CD4-positive, alpha-beta T cell (primary cell): Measurements from ENCODE around the gene CDH2. TPM values are rescaled to one million over a fixed set of nuclear protein-coding genes. Genes with fewer than 3 reads are reported as not detected.

Experiments
- ATAC-seq: fragments of 200-7000 bp; cut with Tn5 transposase; one replicate; pipeline ENCODE4 v1.10.0; 2022; ENCODE audit warnings: mild to moderate bottlenecking; ENCODE audit not compliant: poor library complexity
- CTCF ChIA-PET: fragments of 350-600 bp; sonication (Branson Sonifier 250); formaldehyde crosslinking; loops from one replicate; lab custom pipeline; 2021; ENCODE audit warnings: antibody characterized with exemption, inconsistent platforms; lab: Charles Lee
- POLR2A ChIA-PET: fragments of 350-600 bp; sonication (Branson Sonifier 250); formaldehyde crosslinking; loops from one replicate; lab custom pipeline; 2021; ENCODE audit warnings: antibody characterized with exemption, inconsistent platforms; lab: Charles Lee
- DNase-seq, 14 experiments: peaks; one replicate each; pipeline ENCODE4 v3.0.0-alpha.2; 2013 to 2020; ENCODE audit warnings: mixed read lengths in 2 of 14
- H3K27ac ChIP-seq, 2 donors: one replicate each; pipeline versions ENCODE4 v1.5.1 to v1.7.0; 2013; ENCODE audit warnings: low read length in 2 of 2, low read depth in 1 of 2, mild to moderate bottlenecking in 1 of 2
- H3K27me3 ChIP-seq, 2 experiments: 1 replicate in 1 of 2; 2 replicates in 1 of 2; pipeline versions ENCODE4 v1.6.1 to v1.7.0; 2013; ENCODE audit warnings: low read length in 2 of 2, control low read depth in 1 of 2, mild to moderate bottlenecking in 1 of 2, moderate library complexity in 1 of 2; ENCODE audit not compliant: insufficient read depth in 2 of 2, control insufficient read depth in 1 of 2
- H3K36me3 ChIP-seq: one replicate; pipeline ENCODE4 v1.6.1; 2013; ENCODE audit warnings: low read length, control low read depth; ENCODE audit not compliant: insufficient read depth
- H3K4me1 ChIP-seq: one replicate; pipeline ENCODE4 v1.6.1; 2013; ENCODE audit warnings: low read length, control low read depth; ENCODE audit not compliant: insufficient read depth
- H3K4me3 ChIP-seq: one replicate; pipeline ENCODE4 v1.5.1; 2013; ENCODE audit warnings: mild to moderate bottlenecking, low read length, moderate library complexity
- H3K9me3 ChIP-seq, 2 experiments: 1 replicate in 1 of 2; 2 replicates in 1 of 2; pipeline versions ENCODE4 v1.6.1 to v1.7.0; 2013; ENCODE audit warnings: low read length in 2 of 2, mild to moderate bottlenecking in 2 of 2, control low read depth in 1 of 2, moderate library complexity in 1 of 2; ENCODE audit not compliant: control insufficient read depth in 1 of 2, insufficient read depth in 1 of 2
- H3K27ac Mint-ChIP-seq: one replicate; pipeline ENCODE4 v1.8.0; 2020; ENCODE audit warnings: mixed read lengths
- H3K27me3 Mint-ChIP-seq: one replicate; pipeline ENCODE4 v1.8.0; 2021; ENCODE audit warnings: mixed read lengths
- H3K36me3 Mint-ChIP-seq: one replicate; pipeline ENCODE4 v1.8.0; 2021; ENCODE audit warnings: low read depth, mixed read lengths
- H3K4me1 Mint-ChIP-seq: one replicate; pipeline ENCODE4 v1.8.0; 2021; ENCODE audit warnings: low read depth, mixed read lengths
- H3K4me3 Mint-ChIP-seq: one replicate; pipeline ENCODE4 v1.8.0; 2020; ENCODE audit warnings: mild to moderate bottlenecking, mixed read lengths
- H3K9me3 Mint-ChIP-seq: one replicate; pipeline ENCODE4 v1.8.0; 2020; ENCODE audit warnings: mixed read lengths
- CTCF ChIP-seq: fragments of 200-600 bp; IDR thresholded peaks from one replicate; pipeline ENCODE4 v1.8.0; 2022; ENCODE audit warnings: antibody characterized with exemption, mild to moderate bottlenecking
- intact Hi-C, 2 experiments: fragments of 100-400 bp; cut with DNase I in 1 of 2; cut with micrococcal nuclease in 1 of 2; formaldehyde crosslinking; loops; one replicate each; pipeline versions ENCODE4 v1.15.1 to v1.9.0; 2023 to 2025; cut with DNase I, micrococcal nuclease
- total RNA-seq, 174 experiments: library from RNA in 2 of 174; stranded (reverse) in 2 of 174; gene quantifications; one replicate each; pipeline ENCODE4 v1.2.3 and lab custom pipeline; 2021 to 2026

Gene CDH2
- total RNA-seq, 2 experiments from 2014 or later: not detected

DNA sequence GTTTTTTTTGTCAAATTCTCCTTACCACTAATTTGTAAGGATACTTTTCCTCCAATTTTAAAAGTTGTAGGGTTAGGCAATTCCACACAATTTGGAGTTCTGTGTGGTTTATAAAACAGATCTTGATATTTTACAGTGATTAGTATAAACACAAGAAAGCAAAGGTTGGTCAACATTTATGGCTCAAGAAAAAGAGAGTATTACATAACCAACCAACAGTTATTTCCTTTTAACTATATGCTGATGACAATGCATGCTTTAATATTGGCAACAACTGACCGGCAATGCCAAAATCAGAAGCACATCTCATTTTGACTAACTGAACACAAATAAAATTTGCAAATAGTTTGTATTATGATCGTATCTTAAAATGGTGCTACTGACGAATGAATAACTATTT lies 137.2 kb downstream of the CDH2 start:
- ChIA-PET CTCF (no interaction called here), POLR2A (no interaction called here)
- ATAC-seq: no peak
- Histone ChIP-seq H3K4me1 (no peaks in the 10 kb centered on the region), H3K4me3 (no peak overlapping the region), H3K27me3 (no peaks in the 10 kb centered on the region), H3K27ac (no peak overlapping the region), H3K36me3 (no peaks in the 10 kb centered on the region), H3K9me3 (peaks cover 0 to 4% of the 10 kb centered on the region in 2 experiments)
- H3K27me3 Mint-ChIP-seq: no peaks in the 10 kb centered on the region
- no peak overlapping the region for H3K27ac Mint-ChIP-seq
- DNase-seq: no peak
- H3K36me3 Mint-ChIP-seq: no peaks in the 10 kb centered on the region
- intact Hi-C loops: no loop called here
- peaks cover 4% of the 10 kb centered on the region for H3K9me3 Mint-ChIP-seq
- H3K4me1 Mint-ChIP-seq: no peaks in the 10 kb centered on the region
- no peak for TF ChIP-seq CTCF
- H3K4me3 Mint-ChIP-seq: no peak overlapping the region

DNA sequence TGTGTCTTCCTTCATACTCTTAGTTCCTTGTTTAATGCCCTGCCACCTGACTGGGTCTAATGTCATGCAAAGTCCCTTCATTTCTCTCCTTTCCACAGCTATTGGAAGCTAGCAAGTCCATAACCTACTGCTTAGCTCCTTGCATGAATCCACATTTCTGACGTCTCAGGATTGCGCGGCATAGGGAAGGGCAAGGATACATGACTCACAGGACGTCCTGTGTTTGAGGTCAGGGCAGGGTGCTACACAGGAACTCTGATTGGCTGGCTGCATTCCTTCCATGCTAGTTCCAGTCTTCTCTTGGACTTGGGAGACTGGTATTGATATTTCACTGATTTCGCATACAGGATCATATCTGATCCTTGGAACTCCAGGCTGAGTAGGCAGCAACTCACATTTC lies 137.9 kb downstream of the CDH2 start:
- ChIA-PET POLR2A (no interaction called here), CTCF (no interaction called here)
- no peak for ATAC-seq
- H3K36me3 ChIP-seq: no peaks in the 10 kb centered on the region
- intact Hi-C loops: no loop called here
- H3K4me3 ChIP-seq: no peak overlapping the region
- Mint-ChIP-seq H3K36me3 (no peaks in the 10 kb centered on the region), H3K4me1 (no peaks in the 10 kb centered on the region), H3K4me3 (no peak overlapping the region), H3K27ac (no peak overlapping the region), H3K27me3 (no peaks in the 10 kb centered on the region), H3K9me3 (peaks cover 4% of the 10 kb centered on the region)
- no peak for TF ChIP-seq CTCF
- no peaks in the 10 kb centered on the region for H3K4me1 ChIP-seq
- H3K9me3 ChIP-seq: peaks cover 0 to 3% of the 10 kb centered on the region in 2 experiments
- DNase-seq: no peak
- H3K27me3 ChIP-seq: no peaks in the 10 kb centered on the region
- H3K27ac ChIP-seq: no peak overlapping the region

GRCh38 chr18:28036488-28036887 lies 140.4 kb downstream of the CDH2 start:
- intact Hi-C loops: no loop called here
- H3K36me3 Mint-ChIP-seq: no peaks in the 10 kb centered on the region
- no peaks in the 10 kb centered on the region for H3K27me3 ChIP-seq
- no peak for ATAC-seq
- H3K9me3 Mint-ChIP-seq: peaks cover 4% of the 10 kb centered on the region
- H3K4me3 Mint-ChIP-seq: no peak overlapping the region
- H3K27ac ChIP-seq: no peak overlapping the region
- no peaks in the 10 kb centered on the region for H3K4me1 Mint-ChIP-seq
- H3K27me3 Mint-ChIP-seq: no peaks in the 10 kb centered on the region
- no peak overlapping the region for H3K27ac Mint-ChIP-seq
- POLR2A ChIA-PET: no interaction called here
- DNase-seq: no peak
- H3K9me3 ChIP-seq: no peaks in the 10 kb centered on the region
- TF ChIP-seq CTCF: no peak
- CTCF ChIA-PET: no interaction called here
- H3K36me3 ChIP-seq: no peaks in the 10 kb centered on the region
- H3K4me1 ChIP-seq: no peaks in the 10 kb centered on the region
- no peak overlapping the region for H3K4me3 ChIP-seq
